Fibroblast of lung (primary cell): ENCODE data around the gene PCSK4. TPM values are rescaled to one million over a fixed set of nuclear protein-coding genes. Genes with fewer than 3 reads are reported as not detected.
A peak's percentile ranks its signal among the peaks of the same experiment; 100 is the strongest.

Experiments
- DNase-seq, 2 donors: peaks; one replicate each; pipeline versions ENCODE4 v3.0.0 to v3.0.0-alpha.2; 2010; ENCODE audit warnings: low read depth in 2 of 2
- H2AFZ ChIP-seq: 2 replicates; pipeline ENCODE4 v1.5.1; 2012; ENCODE audit warnings: low read length, control low read depth, inconsistent platforms
- H3K27ac ChIP-seq: 2 replicates; pipeline ENCODE4 v1.5.1; 2011; ENCODE audit warnings: low read length, control low read depth; ENCODE audit not compliant: insufficient read depth
- H3K27me3 ChIP-seq: 2 replicates; pipeline ENCODE4 v1.5.1; 2011; ENCODE audit warnings: mild to moderate bottlenecking, low read length; ENCODE audit not compliant: control insufficient read depth, insufficient read depth
- H3K36me3 ChIP-seq: 2 replicates; pipeline ENCODE4 v1.5.1; 2011; ENCODE audit warnings: low read length; ENCODE audit not compliant: control insufficient read depth, insufficient read depth
- H3K4me1 ChIP-seq: 2 replicates; pipeline ENCODE4 v1.5.1; 2011; ENCODE audit warnings: low read length; ENCODE audit not compliant: control insufficient read depth, insufficient read depth; ENCODE audit errors: extremely low read depth
- H3K4me2 ChIP-seq: 2 replicates; pipeline ENCODE4 v1.5.1; 2011; ENCODE audit warnings: low read length, control low read depth; ENCODE audit not compliant: insufficient read depth; ENCODE audit errors: extremely low read depth
- H3K4me3 ChIP-seq, 4 experiments: fragments of 200-600 bp in 1 of 4; sonication (generic) in 1 of 4; replicated peaks in 1 of 4; 2 replicates each; pipeline ENCODE4 v1.5.1; 2011 to 2016; ENCODE audit warnings: low read length in 4 of 4, low read depth in 3 of 4, mild to moderate bottlenecking in 3 of 4, control low read depth in 2 of 4, inconsistent platforms in 1 of 4, mixed read lengths in 1 of 4; ENCODE audit not compliant: insufficient read depth in 1 of 4; ENCODE audit errors: control extremely low read depth in 1 of 4
- H3K79me2 ChIP-seq: 2 replicates; pipeline ENCODE4 v1.5.1; 2012; ENCODE audit warnings: mild to moderate bottlenecking, low read length, inconsistent platforms; ENCODE audit not compliant: control insufficient read depth, insufficient read depth
- H3K9ac ChIP-seq: 2 replicates; pipeline ENCODE4 v1.5.1; 2011; ENCODE audit warnings: mild to moderate bottlenecking, low read length, control low read depth; ENCODE audit not compliant: insufficient read depth
- H3K9me3 ChIP-seq: 2 replicates; pipeline ENCODE4 v1.5.1; 2012; ENCODE audit warnings: low read depth, low read length; ENCODE audit not compliant: control insufficient read depth, insufficient read depth
- H4K20me1 ChIP-seq: 2 replicates; pipeline ENCODE4 v1.5.1; 2011; ENCODE audit warnings: low read length; ENCODE audit not compliant: control insufficient read depth, insufficient read depth; ENCODE audit errors: extremely low read depth
- CTCF ChIP-seq, 2 donors: IDR thresholded peaks in 1 of 2; conservative IDR thresholded peaks in 1 of 2; 1 replicate in 1 of 2; 2 replicates in 1 of 2; pipeline ENCODE4 v1.5.1; 2011 to 2012; ENCODE audit warnings: low read length in 2 of 2, control low read depth in 1 of 2, inconsistent platforms in 1 of 2, low read depth in 1 of 2, mild to moderate bottlenecking in 1 of 2
- EZH2 ChIP-seq: IDR thresholded peaks from 2 replicates; pipeline ENCODE4 v1.5.1; 2012; ENCODE audit warnings: low read length, control low read depth, mild to moderate bottlenecking; ENCODE audit errors: missing control alignments
- polyA plus RNA-seq, 2 donors: library from polyadenylated mRNA; depleted of rRNA in 1 of 2; stranded (reverse) in 1 of 2; unstranded in 1 of 2; fragments of >200 nt; gene quantifications; 2 replicates each; pipeline ENCODE4 v1.2.1, GENCODE V29; 2011 to 2012; ENCODE audit warnings: missing spikeins in 1 of 2
- total RNA-seq: library from RNA; depleted of rRNA; stranded (reverse); fragments of >200 nt; gene quantifications from 2 replicates; pipeline ENCODE4 v1.2.1, GENCODE V29; 2014

PCSK4 gene
- total and polyA plus RNA-seq, 2 donors (not counting 1 experiment from before 2014, with no cell fraction given), result 0.28 to 3.5 TPM

DNA sequence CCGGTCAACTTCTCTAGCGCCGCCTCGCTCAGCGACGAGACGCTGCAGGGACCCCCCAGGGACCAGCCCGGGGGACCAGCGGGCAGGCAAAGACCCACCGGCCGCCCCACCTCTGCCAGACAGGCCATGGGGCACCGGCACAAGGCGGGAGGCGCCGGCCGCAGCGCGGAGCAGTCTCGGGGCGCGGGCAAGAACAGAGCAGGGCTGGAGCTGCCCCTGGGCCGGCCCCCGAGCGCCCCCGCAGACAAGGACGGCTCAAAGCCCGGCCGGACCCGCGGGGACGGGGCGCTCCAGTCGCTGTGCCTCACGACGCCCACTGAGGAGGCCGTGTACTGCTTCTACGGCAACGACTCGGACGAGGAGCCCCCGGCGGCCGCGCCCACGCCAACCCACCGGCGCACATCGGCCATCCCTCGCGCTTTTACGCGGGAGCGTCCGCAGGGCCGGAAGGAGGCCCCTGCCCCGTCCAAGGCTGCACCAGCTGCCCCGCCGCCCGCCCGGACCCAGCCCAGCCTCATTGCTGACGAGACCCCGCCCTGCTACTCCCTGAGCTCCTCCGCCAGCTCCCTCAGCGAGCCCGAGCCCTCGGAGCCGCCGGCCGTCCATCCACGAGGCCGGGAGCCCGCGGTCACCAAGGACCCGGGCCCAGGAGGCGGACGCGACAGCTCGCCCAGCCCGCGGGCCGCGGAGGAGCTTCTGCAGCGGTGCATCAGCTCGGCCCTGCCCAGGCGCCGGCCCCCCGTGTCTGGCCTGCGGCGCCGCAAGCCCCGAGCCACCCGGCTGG lies 22.5 kb downstream of the PCSK4 start:
- no peak for DNase-seq
- Histone ChIP-seq H2AFZ (no peak overlapping the region), H3K27ac (no peak overlapping the region), H3K27me3 (peaks cover 47% of the 10 kb centered on the region), H3K4me1 (peaks cover 3% of the 10 kb centered on the region), H3K9ac (no peak overlapping the region), H4K20me1 (no peaks in the 10 kb centered on the region), H3K4me2 (no peak overlapping the region), H3K36me3 (no peaks in the 10 kb centered on the region), H3K79me2 (no peaks in the 10 kb centered on the region), H3K4me3 (no peak overlapping the region), H3K9me3 (no peaks in the 10 kb centered on the region)
- TF ChIP-seq CTCF (conservative IDR thresholded peaks at IDR 0.05 in 1 of 2, IDR thresholded peaks at IDR 0.05 in 1 of 2; ENCODE audit: low read depth in 1 of 2, low read length in 2 of 2), result no peak
- TF ChIP-seq EZH2, result no peak

DNA sequence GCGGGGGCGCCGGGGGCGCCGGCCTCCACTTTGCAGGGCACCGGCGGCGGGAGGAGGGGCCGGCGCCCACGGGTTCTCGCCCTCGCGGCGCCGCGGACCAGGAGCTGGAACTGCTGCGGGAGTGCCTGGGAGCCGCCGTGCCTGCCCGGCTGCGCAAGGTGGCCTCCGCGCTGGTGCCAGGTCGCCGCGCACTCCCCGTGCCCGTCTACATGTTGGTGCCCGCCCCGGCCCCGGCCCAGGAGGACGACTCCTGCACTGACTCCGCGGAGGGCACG lies 23.0 kb downstream of the PCSK4 start:
- H3K36me3 ChIP-seq, result no peaks in the 10 kb centered on the region
- H4K20me1 ChIP-seq, result no peaks in the 10 kb centered on the region
- H3K9ac ChIP-seq, result no peak overlapping the region
- H3K4me1 ChIP-seq, result peaks cover 3% of the 10 kb centered on the region
- no peak overlapping the region for H3K4me2 ChIP-seq
- H3K9me3 ChIP-seq, result no peaks in the 10 kb centered on the region
- H3K4me3 ChIP-seq, result no peak overlapping the region
- DNase-seq, result no peak
- H3K27ac ChIP-seq, result no peak overlapping the region
- H2AFZ ChIP-seq, result no peak overlapping the region
- no peak for TF ChIP-seq EZH2
- no peak for TF ChIP-seq CTCF (conservative IDR thresholded peaks at IDR 0.05 in 1 of 2, IDR thresholded peaks at IDR 0.05 in 1 of 2; ENCODE audit: low read depth in 1 of 2, low read length in 2 of 2)
- H3K27me3 ChIP-seq, result peaks cover 43% of the 10 kb centered on the region
- H3K79me2 ChIP-seq, result no peaks in the 10 kb centered on the region

DNA sequence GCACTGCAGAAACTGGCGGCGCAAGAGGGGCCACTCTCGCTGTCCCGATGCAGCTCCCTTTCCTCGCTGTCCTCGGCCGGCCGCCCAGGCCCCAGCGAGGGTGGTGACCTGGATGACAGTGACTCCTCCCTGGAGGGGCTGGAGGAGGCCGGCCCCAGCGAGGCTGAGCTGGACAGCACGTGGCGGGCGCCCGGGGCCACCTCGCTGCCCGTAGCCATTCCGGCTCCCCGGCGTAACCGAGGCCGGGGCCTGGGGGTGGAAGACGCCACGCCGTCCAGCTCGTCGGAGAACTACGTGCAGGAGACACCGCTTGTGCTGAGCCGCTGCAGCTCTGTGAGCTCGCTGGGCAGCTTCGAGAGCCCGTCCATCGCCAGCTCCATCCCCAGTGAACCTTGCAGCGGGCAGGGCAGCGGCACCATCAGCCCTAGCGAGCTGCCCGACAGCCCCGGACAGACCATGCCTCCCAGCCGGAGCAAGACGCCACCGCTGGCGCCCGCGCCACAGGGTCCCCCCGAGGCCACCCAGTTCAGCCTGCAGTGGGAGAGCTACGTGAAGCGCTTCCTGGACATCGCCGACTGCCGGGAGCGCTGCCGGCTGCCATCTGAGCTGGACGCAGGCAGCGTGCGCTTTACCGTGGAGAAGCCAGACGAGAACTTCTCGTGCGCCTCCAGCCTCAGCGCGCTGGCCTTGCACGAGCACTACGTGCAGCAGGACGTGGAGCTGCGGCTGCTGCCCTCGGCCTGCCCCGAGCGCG lies 23.5 kb downstream of the PCSK4 start:
- H3K4me1 ChIP-seq, result peaks cover 3% of the 10 kb centered on the region
- H3K4me3 ChIP-seq, result no peak overlapping the region
- H3K4me2 ChIP-seq, result no peak overlapping the region
- H3K27ac ChIP-seq, result no peak overlapping the region
- H3K27me3 ChIP-seq, result peaks cover 38% of the 10 kb centered on the region
- H2AFZ ChIP-seq, result no peak overlapping the region
- no peak overlapping the region for H3K9ac ChIP-seq
- DNase-seq, result no peak
- H3K9me3 ChIP-seq, result no peaks in the 10 kb centered on the region
- no peaks in the 10 kb centered on the region for H4K20me1 ChIP-seq
- H3K79me2 ChIP-seq, result no peaks in the 10 kb centered on the region
- TF ChIP-seq CTCF (conservative IDR thresholded peaks at IDR 0.05 in 1 of 2, IDR thresholded peaks at IDR 0.05 in 1 of 2; ENCODE audit: low read depth in 1 of 2, low read length in 2 of 2) (no peak), EZH2 (peak; percentile 85)
- no peaks in the 10 kb centered on the region for H3K36me3 ChIP-seq
